Thyroid gland (tissue), 4 donors: ENCODE data around the gene ZNF740. TPM values are rescaled to one million over a fixed set of nuclear protein-coding genes. Genes with fewer than 3 reads are reported as not detected.

Experiments used
- DNase-seq, 2 donors: peaks; one replicate each; pipeline ENCODE4 v3.0.0-alpha.2; 2019
- H3K27ac ChIP-seq, 3 donors: fragments of 200-600 bp; sonication (generic); 1 replicate in 2 of 3; 2 replicates in 1 of 3; pipeline ENCODE4 v1.5.1; 2016 to 2019; ENCODE audit warnings: mild to moderate bottlenecking in 1 of 3, moderate library complexity in 1 of 3
- H3K27me3 ChIP-seq: fragments of 200-600 bp; sonication (generic); one replicate; pipeline ENCODE4 v1.5.1; 2019
- H3K36me3 ChIP-seq, 2 donors: fragments of 200-600 bp; sonication (generic); one replicate each; pipeline ENCODE4 v1.5.1; 2016 to 2019
- H3K4me1 ChIP-seq, 2 donors: fragments of 200-600 bp; sonication (generic); one replicate each; pipeline ENCODE4 v1.5.1; 2017 to 2019
- H3K4me3 ChIP-seq, 3 donors: fragments of 200-600 bp; sonication (generic); replicated peaks in 1 of 3; 1 replicate in 2 of 3; 2 replicates in 1 of 3; pipeline ENCODE4 v1.5.1; 2016; ENCODE audit warnings: mild to moderate bottlenecking in 1 of 3
- H3K9me3 ChIP-seq: fragments of 200-600 bp; sonication (generic); one replicate; pipeline ENCODE4 v1.5.1; 2017
- POLR2A ChIP-seq, 2 donors: fragments of 450-650 bp; IDR thresholded peaks; one replicate each; pipeline ENCODE4 v1.6.1; 2017; ENCODE audit warnings: antibody characterized with exemption in 2 of 2, mild to moderate bottlenecking in 2 of 2, moderate library complexity in 1 of 2
- WGBS, 2 donors: methylation state at CpG; one replicate each; pipeline ENCODE4 v1.1.5; 2017; 5-methylcytosine and 5-hydroxymethylcytosine counted together
- intact Hi-C: fragments of 100-400 bp; cut with DNase I; formaldehyde crosslinking; loops from one replicate; pipeline ENCODE4 v1.15.1; 2023
- total RNA-seq, 4 donors: library from RNA; depleted of rRNA; stranded (reverse); fragments of >200 nt; gene quantifications; one replicate each; pipeline ENCODE4 v1.2.3, GENCODE V29; 2016
- TF ChIP-seq, protein P1 (sequence below), 6 experiments: fragments of 200-600 bp in 3 of 6; fragments of 450-650 bp in 3 of 6; sonication (generic) in 3 of 6; IDR thresholded peaks; one replicate each; pipeline ENCODE4 v1.5.1; 2016 to 2019; ENCODE audit warnings: antibody characterized with exemption in 6 of 6, mild to moderate bottlenecking in 2 of 6, inconsistent platforms in 1 of 6, moderate library complexity in 1 of 6

Gene ZNF740
- total RNA-seq, 4 donors from 2014 or later = 16.5 to 22.8 (median 20.6) TPM

- H3K4me1 ChIP-seq = peaks cover 32 to 37% of the 10 kb centered on the region in 2 donors
- intact Hi-C loops = no loop called here
- H3K9me3 ChIP-seq = no peaks in the 10 kb centered on the region
- H3K36me3 ChIP-seq = no peaks in the 10 kb centered on the region
- H3K27ac ChIP-seq = no peak overlapping the region
- TF ChIP-seq, protein P1, sequence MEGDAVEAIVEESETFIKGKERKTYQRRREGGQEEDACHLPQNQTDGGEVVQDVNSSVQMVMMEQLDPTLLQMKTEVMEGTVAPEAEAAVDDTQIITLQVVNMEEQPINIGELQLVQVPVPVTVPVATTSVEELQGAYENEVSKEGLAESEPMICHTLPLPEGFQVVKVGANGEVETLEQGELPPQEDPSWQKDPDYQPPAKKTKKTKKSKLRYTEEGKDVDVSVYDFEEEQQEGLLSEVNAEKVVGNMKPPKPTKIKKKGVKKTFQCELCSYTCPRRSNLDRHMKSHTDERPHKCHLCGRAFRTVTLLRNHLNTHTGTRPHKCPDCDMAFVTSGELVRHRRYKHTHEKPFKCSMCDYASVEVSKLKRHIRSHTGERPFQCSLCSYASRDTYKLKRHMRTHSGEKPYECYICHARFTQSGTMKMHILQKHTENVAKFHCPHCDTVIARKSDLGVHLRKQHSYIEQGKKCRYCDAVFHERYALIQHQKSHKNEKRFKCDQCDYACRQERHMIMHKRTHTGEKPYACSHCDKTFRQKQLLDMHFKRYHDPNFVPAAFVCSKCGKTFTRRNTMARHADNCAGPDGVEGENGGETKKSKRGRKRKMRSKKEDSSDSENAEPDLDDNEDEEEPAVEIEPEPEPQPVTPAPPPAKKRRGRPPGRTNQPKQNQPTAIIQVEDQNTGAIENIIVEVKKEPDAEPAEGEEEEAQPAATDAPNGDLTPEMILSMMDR (IDR thresholded peaks at IDR 0.05) = no peak
- TF ChIP-seq POLR2A (IDR thresholded peaks at IDR 0.05) = no peak
- DNase-seq = no peak
- H3K4me3 ChIP-seq = no peak overlapping the region
- H3K27me3 ChIP-seq = no peaks in the 10 kb centered on the region
- 68% methylated on average over 3 of the region's 3 CpGs for WGBS, 2 donors
Observed at GRCh38 chr12:53235164-53235563, 54.6 kb downstream of the ZNF740 start.

DNA sequence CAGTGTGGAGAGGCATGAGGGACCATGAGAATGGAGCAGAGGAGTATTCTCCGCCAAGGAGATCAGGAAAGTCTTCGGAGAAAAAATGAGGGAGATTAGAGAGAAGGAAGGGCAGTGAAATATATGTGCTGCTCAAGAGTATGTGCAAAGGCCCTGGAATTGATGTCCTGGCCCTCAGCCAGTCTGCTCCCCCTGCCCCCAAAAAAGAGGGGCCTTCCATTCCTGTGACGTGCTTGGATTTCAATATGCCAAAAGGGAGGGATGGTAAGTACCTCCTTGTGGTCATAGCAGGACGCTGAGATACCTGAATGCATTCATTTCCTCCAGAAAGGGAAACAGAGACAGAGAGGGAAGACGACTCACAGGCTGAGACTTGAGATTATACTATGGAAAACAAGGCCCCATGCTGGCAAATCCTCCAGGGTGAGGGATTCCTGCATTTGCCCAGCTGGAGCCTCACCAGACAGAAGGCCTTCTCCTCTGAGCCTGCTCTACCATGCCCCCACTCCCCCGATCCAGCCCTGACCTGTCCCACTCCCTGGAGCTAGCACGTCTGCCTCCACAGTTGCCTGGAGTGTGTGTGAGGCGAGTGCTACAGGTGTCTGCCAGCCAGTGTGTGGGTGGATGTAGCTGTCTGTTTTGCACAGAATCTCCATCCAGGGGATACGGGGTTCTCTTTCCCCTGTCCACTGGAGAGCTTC lies 55.4 kb downstream of the ZNF740 start:
- Histone ChIP-seq H3K27ac (no peak overlapping the region), H3K4me3 (no peak overlapping the region), H3K9me3 (no peaks in the 10 kb centered on the region), H3K4me1 (peaks cover 24 to 29% of the 10 kb centered on the region in 2 donors), H3K36me3 (no peaks in the 10 kb centered on the region), H3K27me3 (no peaks in the 10 kb centered on the region)
- no peak for DNase-seq
- TF ChIP-seq, protein P1 (IDR thresholded peaks at IDR 0.05) = no peak
- no peak for TF ChIP-seq POLR2A (IDR thresholded peaks at IDR 0.05)
- WGBS, 2 donors = 78 to 81% methylated on average over 6 to 9 of the region's 9 CpGs
- intact Hi-C loops = no loop called here

DNA sequence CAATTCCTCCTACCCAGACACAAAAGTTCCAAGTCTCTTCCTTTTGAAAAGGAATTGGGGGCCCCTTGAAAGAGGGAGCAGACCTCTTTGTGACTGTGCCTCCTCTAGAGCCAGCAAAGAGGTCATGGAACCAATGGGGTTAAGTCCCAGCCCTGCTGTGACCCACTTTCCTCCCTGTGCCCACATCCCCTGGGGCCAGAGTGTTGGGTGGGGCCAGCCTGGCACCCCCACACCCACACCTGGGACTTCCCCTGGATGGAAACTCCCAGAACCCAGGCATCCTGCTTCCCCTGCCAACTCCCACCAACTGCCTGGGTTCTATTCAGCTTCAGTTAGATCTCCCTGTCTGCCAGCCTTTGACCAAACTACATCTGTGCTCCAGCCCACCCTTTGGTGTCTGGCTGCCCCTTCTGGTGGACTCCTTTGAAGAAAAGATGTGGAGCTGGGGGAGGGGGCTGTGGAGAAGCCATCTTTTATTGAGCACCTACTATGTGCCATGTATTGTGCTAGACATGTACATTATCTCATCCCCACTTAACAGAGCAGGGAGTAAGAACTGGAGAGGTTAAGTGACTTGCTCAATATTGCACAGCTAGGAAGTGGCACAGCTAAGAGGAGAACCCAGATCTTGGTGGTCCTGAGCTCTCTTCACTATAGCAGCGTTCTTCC lies 56.1 kb downstream of the ZNF740 start:
- H3K27ac ChIP-seq = no peak overlapping the region
- H3K36me3 ChIP-seq = no peaks in the 10 kb centered on the region
- no peaks in the 10 kb centered on the region for H3K27me3 ChIP-seq
- DNase-seq = no peak
- intact Hi-C loops = no loop called here
- 84 to 94% methylated on average over 1 of the region's 1 CpG for WGBS, 2 donors
- TF ChIP-seq, protein P1 (IDR thresholded peaks at IDR 0.05) = no peak
- H3K9me3 ChIP-seq = no peaks in the 10 kb centered on the region
- no peak overlapping the region for H3K4me3 ChIP-seq
- H3K4me1 ChIP-seq = peaks cover 17 to 23% of the 10 kb centered on the region in 2 donors

GRCh38 chr12:53239643-53240258 lies 59.2 kb downstream of the ZNF740 start:
- Histone ChIP-seq H3K36me3 (no peaks in the 10 kb centered on the region), H3K4me1 (no peaks in the 10 kb centered on the region), H3K27me3 (no peaks in the 10 kb centered on the region), H3K9me3 (no peaks in the 10 kb centered on the region), H3K27ac (no peak overlapping the region), H3K4me3 (no peak overlapping the region)
- intact Hi-C loops = no loop called here
- no peak for DNase-seq
- 88 to 94% methylated on average over 10 of the region's 10 CpGs for WGBS, 2 donors
- TF ChIP-seq POLR2A (IDR thresholded peaks at IDR 0.05) = no peak
- TF ChIP-seq, protein P1 (IDR thresholded peaks at IDR 0.05) = no peak
